Measurements from ENCODE around the gene MAP3K5.

DNA sequence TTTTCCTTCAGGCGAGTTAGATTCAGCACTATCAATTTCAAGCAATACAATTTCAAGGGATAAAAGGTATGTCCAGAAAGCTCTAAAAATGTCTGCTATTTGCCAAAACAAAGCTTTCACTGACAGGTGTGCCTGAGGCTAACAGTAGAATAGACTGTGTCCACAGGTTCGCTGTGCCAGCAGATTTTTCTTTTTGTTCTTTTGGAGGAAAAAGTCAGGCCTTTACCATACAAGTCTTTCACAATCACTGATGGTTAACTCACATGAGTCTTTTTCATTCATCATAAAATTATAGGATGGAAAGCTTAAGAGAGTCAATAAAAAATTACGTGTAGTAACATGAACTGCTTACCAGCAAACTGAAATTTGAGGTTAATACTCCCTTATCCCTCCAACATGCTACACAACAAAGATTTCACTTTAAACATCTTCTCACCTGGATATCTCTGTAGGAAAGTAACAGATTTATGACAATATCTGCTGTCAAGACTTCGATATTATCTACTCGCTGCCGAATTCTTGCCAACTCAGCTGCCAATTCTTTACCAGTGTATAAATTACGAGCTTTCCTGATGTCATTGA, 95.4 kb downstream of the MAP3K5 start:
- TF ChIP-seq POLR2AphosphoS5 (IDR thresholded peaks at IDR 0.05; ENCODE audit: low read depth, low read length) (no peak), TAF1 (IDR thresholded peaks at IDR 0.05; ENCODE audit: borderline replicate concordance, insufficient read depth, low read length) (no peak), SIN3A (IDR thresholded peaks at IDR 0.05; ENCODE audit: borderline replicate concordance, insufficient read depth, low read length) (no peak)
- TF ChIP-seq, protein P1, sequence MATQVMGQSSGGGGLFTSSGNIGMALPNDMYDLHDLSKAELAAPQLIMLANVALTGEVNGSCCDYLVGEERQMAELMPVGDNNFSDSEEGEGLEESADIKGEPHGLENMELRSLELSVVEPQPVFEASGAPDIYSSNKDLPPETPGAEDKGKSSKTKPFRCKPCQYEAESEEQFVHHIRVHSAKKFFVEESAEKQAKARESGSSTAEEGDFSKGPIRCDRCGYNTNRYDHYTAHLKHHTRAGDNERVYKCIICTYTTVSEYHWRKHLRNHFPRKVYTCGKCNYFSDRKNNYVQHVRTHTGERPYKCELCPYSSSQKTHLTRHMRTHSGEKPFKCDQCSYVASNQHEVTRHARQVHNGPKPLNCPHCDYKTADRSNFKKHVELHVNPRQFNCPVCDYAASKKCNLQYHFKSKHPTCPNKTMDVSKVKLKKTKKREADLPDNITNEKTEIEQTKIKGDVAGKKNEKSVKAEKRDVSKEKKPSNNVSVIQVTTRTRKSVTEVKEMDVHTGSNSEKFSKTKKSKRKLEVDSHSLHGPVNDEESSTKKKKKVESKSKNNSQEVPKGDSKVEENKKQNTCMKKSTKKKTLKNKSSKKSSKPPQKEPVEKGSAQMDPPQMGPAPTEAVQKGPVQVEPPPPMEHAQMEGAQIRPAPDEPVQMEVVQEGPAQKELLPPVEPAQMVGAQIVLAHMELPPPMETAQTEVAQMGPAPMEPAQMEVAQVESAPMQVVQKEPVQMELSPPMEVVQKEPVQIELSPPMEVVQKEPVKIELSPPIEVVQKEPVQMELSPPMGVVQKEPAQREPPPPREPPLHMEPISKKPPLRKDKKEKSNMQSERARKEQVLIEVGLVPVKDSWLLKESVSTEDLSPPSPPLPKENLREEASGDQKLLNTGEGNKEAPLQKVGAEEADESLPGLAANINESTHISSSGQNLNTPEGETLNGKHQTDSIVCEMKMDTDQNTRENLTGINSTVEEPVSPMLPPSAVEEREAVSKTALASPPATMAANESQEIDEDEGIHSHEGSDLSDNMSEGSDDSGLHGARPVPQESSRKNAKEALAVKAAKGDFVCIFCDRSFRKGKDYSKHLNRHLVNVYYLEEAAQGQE (IDR thresholded peaks at IDR 0.05; ENCODE audit: insufficient read depth in 1 of 2, low read depth in 2 of 2, low read length in 2 of 2) = no peak
